ENCODE results near the gene ETV3L. TPM values are rescaled to one million over a fixed set of nuclear protein-coding genes. Genes with fewer than 3 reads are reported as not detected.

ETV3L gene
- total and polyA plus RNA-seq, 2 donors (not counting 1 experiment from before 2014, with no cell fraction given): not detected

DNA sequence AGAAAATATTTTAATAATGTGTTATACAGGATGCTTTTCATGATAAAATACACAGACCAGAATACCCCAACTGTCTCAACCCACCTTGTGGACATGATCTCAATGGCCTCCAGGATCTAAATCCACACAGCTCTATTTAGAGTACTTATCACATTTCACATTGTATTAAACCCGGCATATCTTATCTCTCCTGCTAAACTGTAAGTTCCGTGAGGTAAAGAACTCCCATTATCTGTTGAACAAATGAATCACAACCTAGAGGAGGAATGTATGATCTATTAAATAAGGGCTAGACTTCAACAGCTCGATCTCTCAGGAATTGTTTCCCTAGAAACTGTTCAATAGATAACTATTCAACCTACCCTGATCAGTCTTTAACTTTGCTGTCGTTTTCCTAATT is 31.7 kb upstream of the ETV3L start:
- Histone ChIP-seq H3K9ac (ENCODE audit: insufficient read depth, low read length) (no peak overlapping the region), H3K9me3 (ENCODE audit: control insufficient read depth, insufficient read depth, low read depth, low read length) (no peaks in the 10 kb centered on the region), H3K79me2 (ENCODE audit: control insufficient read depth, insufficient read depth, low read length) (peaks cover 16% of the 10 kb centered on the region), H3K4me2 (ENCODE audit: extremely low read depth, insufficient read depth, low read length) (no peak overlapping the region), H4K20me1 (ENCODE audit: control insufficient read depth, extremely low read depth, insufficient read depth, low read length) (no peaks in the 10 kb centered on the region), H3K27ac (ENCODE audit: insufficient read depth, low read length) (no peak overlapping the region), H3K36me3 (ENCODE audit: control insufficient read depth, insufficient read depth, low read length) (peaks cover 9% of the 10 kb centered on the region), H3K4me1 (ENCODE audit: control insufficient read depth, extremely low read depth, insufficient read depth, low read length) (peaks cover 4% of the 10 kb centered on the region), H3K4me3 (replicated peaks in 1 of 4; ENCODE audit: control extremely low read depth in 1 of 4, insufficient read depth in 1 of 4, low read depth in 3 of 4, low read length in 4 of 4) (no peak overlapping the region), H2AFZ (ENCODE audit: low read length) (no peak overlapping the region), H3K27me3 (ENCODE audit: control insufficient read depth, insufficient read depth, low read length) (no peaks in the 10 kb centered on the region)
- TF ChIP-seq, protein P1, sequence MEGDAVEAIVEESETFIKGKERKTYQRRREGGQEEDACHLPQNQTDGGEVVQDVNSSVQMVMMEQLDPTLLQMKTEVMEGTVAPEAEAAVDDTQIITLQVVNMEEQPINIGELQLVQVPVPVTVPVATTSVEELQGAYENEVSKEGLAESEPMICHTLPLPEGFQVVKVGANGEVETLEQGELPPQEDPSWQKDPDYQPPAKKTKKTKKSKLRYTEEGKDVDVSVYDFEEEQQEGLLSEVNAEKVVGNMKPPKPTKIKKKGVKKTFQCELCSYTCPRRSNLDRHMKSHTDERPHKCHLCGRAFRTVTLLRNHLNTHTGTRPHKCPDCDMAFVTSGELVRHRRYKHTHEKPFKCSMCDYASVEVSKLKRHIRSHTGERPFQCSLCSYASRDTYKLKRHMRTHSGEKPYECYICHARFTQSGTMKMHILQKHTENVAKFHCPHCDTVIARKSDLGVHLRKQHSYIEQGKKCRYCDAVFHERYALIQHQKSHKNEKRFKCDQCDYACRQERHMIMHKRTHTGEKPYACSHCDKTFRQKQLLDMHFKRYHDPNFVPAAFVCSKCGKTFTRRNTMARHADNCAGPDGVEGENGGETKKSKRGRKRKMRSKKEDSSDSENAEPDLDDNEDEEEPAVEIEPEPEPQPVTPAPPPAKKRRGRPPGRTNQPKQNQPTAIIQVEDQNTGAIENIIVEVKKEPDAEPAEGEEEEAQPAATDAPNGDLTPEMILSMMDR (conservative IDR thresholded peaks at IDR 0.05 in 1 of 2, IDR thresholded peaks at IDR 0.05 in 1 of 2; ENCODE audit: low read depth in 1 of 2, low read length in 2 of 2): no peak
- TF ChIP-seq EZH2 (IDR thresholded peaks at IDR 0.05; ENCODE audit: low read length, missing control alignments): no peak
- no peak for DNase-seq (ENCODE audit: low read depth in 2 of 2)

DNA sequence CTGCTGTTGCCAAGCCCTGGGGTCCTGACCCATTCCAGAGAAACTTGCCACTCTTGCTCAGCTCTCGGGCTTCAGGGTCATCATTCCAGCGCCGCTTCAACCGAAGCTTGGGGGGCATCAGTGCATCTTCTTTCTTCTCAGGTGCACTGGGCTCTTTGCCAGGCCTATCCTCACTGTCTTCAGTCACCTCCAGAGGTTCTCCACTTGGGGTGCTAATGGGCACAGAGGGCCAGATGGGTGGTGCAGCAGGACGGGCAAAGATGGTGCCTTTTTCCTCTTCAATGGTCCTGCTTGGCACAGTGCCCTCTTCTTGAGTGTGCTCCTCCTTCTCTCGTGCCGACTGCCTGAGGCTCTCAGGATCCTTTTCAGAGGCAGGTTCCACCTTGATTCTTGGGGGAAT is 25.2 kb upstream of the ETV3L start:
- no peak overlapping the region for H3K27ac ChIP-seq (ENCODE audit: insufficient read depth, low read length)
- no peak overlapping the region for H3K9ac ChIP-seq (ENCODE audit: insufficient read depth, low read length)
- no peak overlapping the region for H3K4me2 ChIP-seq (ENCODE audit: extremely low read depth, insufficient read depth, low read length)
- peaks cover 11% of the 10 kb centered on the region for H3K36me3 ChIP-seq (ENCODE audit: control insufficient read depth, insufficient read depth, low read length)
- TF ChIP-seq, protein P1 (conservative IDR thresholded peaks at IDR 0.05 in 1 of 2, IDR thresholded peaks at IDR 0.05 in 1 of 2; ENCODE audit: low read depth in 1 of 2, low read length in 2 of 2): no peak
- no peak for TF ChIP-seq EZH2 (IDR thresholded peaks at IDR 0.05; ENCODE audit: low read length, missing control alignments)
- H4K20me1 ChIP-seq (ENCODE audit: control insufficient read depth, extremely low read depth, insufficient read depth, low read length): no peaks in the 10 kb centered on the region
- H3K27me3 ChIP-seq (ENCODE audit: control insufficient read depth, insufficient read depth, low read length): no peaks in the 10 kb centered on the region
- no peaks in the 10 kb centered on the region for H3K79me2 ChIP-seq (ENCODE audit: control insufficient read depth, insufficient read depth, low read length)
- no peak overlapping the region for H3K4me3 ChIP-seq (replicated peaks in 1 of 4; ENCODE audit: control extremely low read depth in 1 of 4, insufficient read depth in 1 of 4, low read depth in 3 of 4, low read length in 4 of 4)
- H3K4me1 ChIP-seq (ENCODE audit: control insufficient read depth, extremely low read depth, insufficient read depth, low read length): no peaks in the 10 kb centered on the region
- no peak for DNase-seq (ENCODE audit: low read depth in 2 of 2)
- H2AFZ ChIP-seq (ENCODE audit: low read length): no peak overlapping the region
- H3K9me3 ChIP-seq (ENCODE audit: control insufficient read depth, insufficient read depth, low read depth, low read length): no peaks in the 10 kb centered on the region

DNA sequence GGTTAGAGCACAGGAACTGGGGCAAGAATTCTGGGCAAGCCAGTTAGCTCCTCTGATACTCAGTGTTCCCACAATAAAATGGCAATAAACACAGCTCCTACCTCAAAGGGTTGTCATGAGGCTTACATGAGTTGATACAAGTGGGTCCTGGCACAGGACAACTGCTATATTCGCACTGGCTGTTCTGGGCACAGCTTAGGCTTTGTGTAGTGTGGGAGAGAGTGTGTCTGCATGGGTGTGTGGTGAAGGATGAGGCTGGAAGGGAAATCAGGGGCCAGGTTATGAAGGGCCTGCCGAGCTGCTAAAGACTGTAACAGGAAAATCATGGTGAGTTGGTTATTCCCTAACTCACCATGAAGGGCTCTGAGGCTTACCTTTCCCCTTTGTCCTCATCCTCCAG is 19.8 kb upstream of the ETV3L start:
- DNase-seq (ENCODE audit: low read depth in 2 of 2): no peak
- Histone ChIP-seq H3K4me2 (ENCODE audit: extremely low read depth, insufficient read depth, low read length) (no peak overlapping the region), H3K9ac (ENCODE audit: insufficient read depth, low read length) (no peak overlapping the region), H3K9me3 (ENCODE audit: control insufficient read depth, insufficient read depth, low read depth, low read length) (no peaks in the 10 kb centered on the region), H2AFZ (ENCODE audit: low read length) (no peak overlapping the region), H3K27me3 (ENCODE audit: control insufficient read depth, insufficient read depth, low read length) (peaks cover under 1% of the 10 kb centered on the region), H3K79me2 (ENCODE audit: control insufficient read depth, insufficient read depth, low read length) (no peaks in the 10 kb centered on the region), H3K4me1 (ENCODE audit: control insufficient read depth, extremely low read depth, insufficient read depth, low read length) (no peaks in the 10 kb centered on the region), H3K36me3 (ENCODE audit: control insufficient read depth, insufficient read depth, low read length) (peaks cover 2% of the 10 kb centered on the region), H3K27ac (ENCODE audit: insufficient read depth, low read length) (no peak overlapping the region), H4K20me1 (ENCODE audit: control insufficient read depth, extremely low read depth, insufficient read depth, low read length) (no peaks in the 10 kb centered on the region), H3K4me3 (replicated peaks in 1 of 4; ENCODE audit: control extremely low read depth in 1 of 4, insufficient read depth in 1 of 4, low read depth in 3 of 4, low read length in 4 of 4) (no peak overlapping the region)
- TF ChIP-seq, protein P1 (conservative IDR thresholded peaks at IDR 0.05 in 1 of 2, IDR thresholded peaks at IDR 0.05 in 1 of 2; ENCODE audit: low read depth in 1 of 2, low read length in 2 of 2): no peak
- no peak for TF ChIP-seq EZH2 (IDR thresholded peaks at IDR 0.05; ENCODE audit: low read length, missing control alignments)
